H1 (cell line): ENCODE measurements around the gene ZHX3. TPM values are rescaled to one million over a fixed set of nuclear protein-coding genes. Genes with fewer than 3 reads are reported as not detected.

Experiments
- CTCF ChIA-PET: fragments of 300-600 bp; sonication (Branson Sonifier 250); formaldehyde crosslinking; loops from one replicate; lab custom pipeline; 2021; ENCODE audit not compliant: partially characterized antibody; lab: Charles Lee
- POLR2A ChIA-PET: fragments of 300-600 bp; sonication (Branson Sonifier 250); formaldehyde crosslinking; loops from one replicate; lab custom pipeline; 2021; ENCODE audit warnings: inconsistent platforms; ENCODE audit not compliant: partially characterized antibody; lab: Charles Lee
- DNase-seq, 2 experiments: peaks; one replicate each; pipeline versions ENCODE4 v3.0.0 to v3.0.0-alpha.2; 2010 to 2022; ENCODE audit warnings: low spot score in 2 of 2, low read depth in 1 of 2, mixed read lengths in 1 of 2
- FAIRE-seq: peaks from 2 replicates; lab custom pipeline; 2011; peaks lifted over from hg19 to GRCh38; lab: Jason Lieb, UNC
- H2AFZ ChIP-seq: 2 replicates; pipeline ENCODE4 v1.8.1; 2012; ENCODE audit warnings: low read length, inconsistent platforms
- H2AK5ac ChIP-seq: 2 replicates; pipeline ENCODE4 v1.6.1; 2013; ENCODE audit warnings: low read depth, low read length
- H2BK120ac ChIP-seq: replicated peaks from 2 replicates; pipeline ENCODE3; 2013; ENCODE audit warnings: low read depth, low read length, inconsistent platforms
- H2BK12ac ChIP-seq: 2 replicates; pipeline ENCODE4 v1.6.1; 2013; ENCODE audit warnings: low read depth, low read length
- H2BK15ac ChIP-seq: 2 replicates; pipeline ENCODE4 v1.6.1; 2013; ENCODE audit warnings: low read length
- H2BK20ac ChIP-seq: 2 replicates; pipeline ENCODE4 v1.6.1; 2013; ENCODE audit warnings: low read length
- H2BK5ac ChIP-seq: 2 replicates; pipeline ENCODE4 v1.6.1; 2013; ENCODE audit warnings: low read depth, low read length
- H3K14ac ChIP-seq: 2 replicates; pipeline ENCODE4 v1.6.1; 2013; ENCODE audit warnings: inconsistent platforms; ENCODE audit not compliant: insufficient read length
- H3K18ac ChIP-seq: 2 replicates; pipeline ENCODE4 v1.6.1; 2013; ENCODE audit warnings: low read length; ENCODE audit errors: extremely low read depth
- H3K23ac ChIP-seq: 2 replicates; pipeline ENCODE4 v1.6.1; 2013; ENCODE audit warnings: inconsistent platforms; ENCODE audit not compliant: insufficient read length
- H3K23me2 ChIP-seq: 2 replicates; pipeline ENCODE4 v1.6.1; 2013; ENCODE audit warnings: low read depth, low read length
- H3K27ac ChIP-seq: 2 replicates; pipeline ENCODE4 v1.6.1; 2011; ENCODE audit warnings: low read depth, low read length, inconsistent platforms
- H3K27me3 ChIP-seq, 4 experiments: replicated peaks in 1 of 4; 1 replicate in 1 of 4; 2 replicates in 3 of 4; pipeline versions ENCODE4 v1.6.1 to v1.8.1; 2011 to 2013; ENCODE audit warnings: low read length in 3 of 4, mild to moderate bottlenecking in 3 of 4, inconsistent platforms in 2 of 4, mixed read lengths in 2 of 4, moderate library complexity in 1 of 4; ENCODE audit not compliant: control insufficient read depth in 3 of 4, insufficient read depth in 3 of 4; ENCODE audit errors: extremely low read depth in 1 of 4
- H3K36me3 ChIP-seq, 4 experiments: 2 replicates each; pipeline versions ENCODE4 v1.6.1 to v1.8.1; 2011 to 2013; ENCODE audit warnings: mild to moderate bottlenecking in 4 of 4, low read length in 3 of 4, moderate library complexity in 2 of 4, control low read depth in 1 of 4, inconsistent platforms in 1 of 4; ENCODE audit not compliant: insufficient read depth in 4 of 4, control insufficient read depth in 2 of 4
- H3K4ac ChIP-seq: replicated peaks from 2 replicates; pipeline ENCODE3; 2013; ENCODE audit warnings: low read length, low read depth, mixed read lengths, inconsistent platforms; ENCODE audit not compliant: insufficient read length
- H3K4me1 ChIP-seq, 4 experiments: replicated peaks in 1 of 4; 1 replicate in 1 of 4; 2 replicates in 3 of 4; pipeline versions ENCODE4 v1.6.1 to v1.8.1; 2011 to 2013; ENCODE audit warnings: low read length in 3 of 4, inconsistent platforms in 2 of 4, mixed read lengths in 1 of 4; ENCODE audit not compliant: insufficient read depth in 4 of 4, control insufficient read depth in 3 of 4
- H3K4me2 ChIP-seq, 2 experiments: 2 replicates each; pipeline versions ENCODE4 v1.6.1 to v1.8.1; 2011 to 2013; ENCODE audit warnings: low read depth in 2 of 2, low read length in 2 of 2, control low read depth in 1 of 2, inconsistent platforms in 1 of 2, mild to moderate bottlenecking in 1 of 2; ENCODE audit not compliant: insufficient read depth in 1 of 2
- H3K4me3 ChIP-seq, 4 experiments: fragments of 200-600, 300-600 bp in 1 of 4; sonication (generic), shearing (Covaris generic), sonication (Bioruptor Twin) in 1 of 4; 2 replicates each; pipeline versions ENCODE4 v1.5.1 to v1.8.1; 2011 to 2016; ENCODE audit warnings: low read length in 4 of 4, low read depth in 3 of 4, control low read depth in 2 of 4, inconsistent platforms in 2 of 4, mild to moderate bottlenecking in 2 of 4, mixed read lengths in 1 of 4, moderate library complexity in 1 of 4; ENCODE audit not compliant: insufficient read depth in 2 of 4; ENCODE audit errors: extremely low read depth in 1 of 4
- H3K56ac ChIP-seq: replicated peaks from 2 replicates; pipeline ENCODE3; 2013; ENCODE audit warnings: low read depth, mild to moderate bottlenecking, mixed read lengths, low read length, inconsistent platforms; ENCODE audit not compliant: insufficient read length
- H3K79me1 ChIP-seq: 2 replicates; pipeline ENCODE4 v1.6.1; 2013; ENCODE audit warnings: low read depth, low read length, control low read depth
- H3K79me2 ChIP-seq, 2 experiments: 2 replicates each; pipeline versions ENCODE4 v1.6.1 to v1.8.1; 2012 to 2013; ENCODE audit warnings: low read length in 2 of 2, mild to moderate bottlenecking in 2 of 2, inconsistent platforms in 1 of 2; ENCODE audit not compliant: insufficient read depth in 2 of 2, control insufficient read depth in 1 of 2
- H3K9ac ChIP-seq, 4 experiments: replicated peaks in 1 of 4; 1 replicate in 1 of 4; 2 replicates in 3 of 4; pipeline versions ENCODE4 v1.6.1 to v1.8.1; 2011 to 2013; ENCODE audit warnings: low read depth in 3 of 4, low read length in 3 of 4, control low read depth in 2 of 4, mild to moderate bottlenecking in 2 of 4, moderate library complexity in 2 of 4, inconsistent platforms in 1 of 4; ENCODE audit errors: extremely low read depth in 1 of 4
- H3K9me3 ChIP-seq, 2 experiments: 2 replicates each; pipeline versions ENCODE4 v1.6.1 to v1.8.1; 2012 to 2013; ENCODE audit warnings: mild to moderate bottlenecking in 2 of 2, moderate library complexity in 2 of 2, control low read depth in 1 of 2, inconsistent platforms in 1 of 2, low read depth in 1 of 2, low read length in 1 of 2, mixed read lengths in 1 of 2; ENCODE audit not compliant: insufficient read depth in 2 of 2
- H4K20me1 ChIP-seq, 2 experiments: replicated peaks in 1 of 2; 2 replicates each; pipeline versions ENCODE3 to v1.8.1; 2011 to 2013; ENCODE audit warnings: inconsistent platforms in 2 of 2, low read length in 2 of 2, mild to moderate bottlenecking in 1 of 2; ENCODE audit not compliant: insufficient read depth in 2 of 2, control insufficient read depth in 1 of 2
- H4K5ac ChIP-seq: 2 replicates; pipeline ENCODE4 v1.6.1; 2013; ENCODE audit warnings: low read length, low read depth, mixed read lengths, inconsistent platforms; ENCODE audit not compliant: insufficient read length
- H4K8ac ChIP-seq: 2 replicates; pipeline ENCODE4 v1.8.0; 2013; ENCODE audit warnings: mild to moderate bottlenecking, moderate library complexity, low read length, inconsistent platforms; ENCODE audit not compliant: insufficient read depth; ENCODE audit errors: extremely low read depth
- H4K91ac ChIP-seq: replicated peaks from 2 replicates; pipeline ENCODE3; 2013; ENCODE audit warnings: low read length, mixed read lengths, inconsistent platforms; ENCODE audit not compliant: insufficient read length
- BRCA1 ChIP-seq: IDR thresholded peaks from 2 replicates; pipeline ENCODE4 v1.6.1; 2012; ENCODE audit warnings: low read depth, low read length, improper control_type of control experiment
- HDAC6 ChIP-seq: IDR thresholded peaks from one replicate; pipeline ENCODE4 v1.7.1; 2012; ENCODE audit warnings: low read depth, mild to moderate bottlenecking, inconsistent platforms, low read length, moderate library complexity
- MAFK ChIP-seq: IDR thresholded peaks from 2 replicates; pipeline ENCODE4 v1.6.1; 2012; ENCODE audit warnings: low read depth, mild to moderate bottlenecking, improper control_type of control experiment, low read length
- PHF8 ChIP-seq: fragments of 200-600 bp; sonication (generic); conservative IDR thresholded peaks from 2 replicates; pipeline ENCODE4 v1.7.1; 2012; ENCODE audit warnings: low read depth, mild to moderate bottlenecking, inconsistent platforms, low read length, moderate library complexity
- RNF2 ChIP-seq: fragments of 200-900, 300-1000 bp; sonication (generic); IDR thresholded peaks from 2 replicates; pipeline ENCODE4 v1.7.1; 2016; ENCODE audit warnings: borderline replicate concordance, low read depth, mild to moderate bottlenecking, antibody characterized with exemption, low read length; ENCODE audit not compliant: poor library complexity, severe bottlenecking; ENCODE audit errors: missing control alignments
- RXRA ChIP-seq: IDR thresholded peaks from 2 replicates; pipeline ENCODE4 v1.6.1; 2011; ENCODE audit warnings: low read depth, mild to moderate bottlenecking, low read length, moderate library complexity; ENCODE audit not compliant: insufficient read depth
- SAP30 ChIP-seq: fragments of 300-600 bp; sonication (generic); IDR thresholded peaks from 2 replicates; pipeline ENCODE4 v1.7.1; 2012; ENCODE audit warnings: low read length, moderate library complexity, mild to moderate bottlenecking, inconsistent platforms; ENCODE audit not compliant: insufficient read depth, insufficient replicate concordance
- SP1 ChIP-seq: IDR thresholded peaks from 2 replicates; pipeline ENCODE4 v1.6.1; 2011; ENCODE audit warnings: low read depth, low read length
- TCF12 ChIP-seq: IDR thresholded peaks from 2 replicates; pipeline ENCODE4 v1.6.1; 2011; ENCODE audit warnings: low read depth, mild to moderate bottlenecking, low read length
- YY1 ChIP-seq: IDR thresholded peaks from 2 replicates; pipeline ENCODE4 v1.6.1; 2011; ENCODE audit warnings: low read depth, mild to moderate bottlenecking, low read length
- ZNF274 ChIP-seq: IDR thresholded peaks from 2 replicates; pipeline ENCODE4 v1.7.0; 2012; ENCODE audit warnings: low read length, borderline replicate concordance; ENCODE audit errors: extremely low read depth
- WGBS, 2 experiments: shearing (Covaris generic) in 1 of 2; methylation state at CpG; one replicate each; pipeline versions ENCODE4 v1.1.6 to v1.1.7; 2013 to 2015; ENCODE audit warnings: low lambda C conversion rate in 2 of 2, mixed read lengths in 2 of 2, inconsistent platforms in 1 of 2, low coverage in 1 of 2, missing lambda C conversion rate in 1 of 2; ENCODE audit not compliant: insufficient replicate concordance in 2 of 2, insufficient coverage in 1 of 2, insufficient read length in 1 of 2; ENCODE audit errors: extremely low coverage in 1 of 2, missing lambda C conversion rate in 1 of 2; 5-methylcytosine and 5-hydroxymethylcytosine counted together
- polyA plus RNA-seq, 7 experiments: library from polyadenylated mRNA; depleted of rRNA in 3 of 7; stranded (reverse) in 5 of 7; unstranded in 2 of 7; fragments of >200 nt in 5 of 7; fragments of 200-250 nt in 2 of 7; gene quantifications; 1 replicate in 5 of 7; 2 replicates in 1 of 7; 4 replicates in 1 of 7; pipeline versions ENCODE4 v1.2.1 to v1.2.3, GENCODE V29; 2011 to 2013; ENCODE audit warnings: missing spikeins in 2 of 7, mixed read lengths in 2 of 7
- total RNA-seq: library from RNA; stranded (reverse); fragmentation: NEBNext Ultra II Directional; extraction: Animal tissue kit (Norgen Biotek cat#: 25700); gene quantifications from 2 replicates; pipeline ENCODE4 v1.2.1, GENCODE V29; 2021

ZHX3 gene
- total and polyA plus RNA-seq, 2 of the 8 experiments (the other 6 are each of a cell fraction or from before 2014, with no cell fraction given) = 1.00 to 7.8 TPM

- Histone ChIP-seq H3K4me2 (no peak overlapping the region), H2BK120ac (no peak overlapping the region), H3K14ac (no peak overlapping the region), H3K9me3 (no peaks in the 10 kb centered on the region), H2BK5ac (no peak overlapping the region), H3K18ac (no peak overlapping the region), H3K79me2 (no peaks in the 10 kb centered on the region)
- WGBS, 2 experiments = 89% methylated on average over 4 of the region's 4 CpGs; no CpG with 5 or more reads in 1 of the 2 experiments
- TF ChIP-seq RXRA = no peak
- no peak for TF ChIP-seq YY1
- no peak for TF ChIP-seq RNF2
- TF ChIP-seq SAP30 = no peak
- TF ChIP-seq PHF8 = no peak
- no peak for TF ChIP-seq SP1
- TF ChIP-seq MAFK = no peak
- no peak for TF ChIP-seq HDAC6
- no peak for TF ChIP-seq BRCA1
- no peak for TF ChIP-seq TCF12
- TF ChIP-seq ZNF274 = no peak
- TF ChIP-seq, all 59 proteins: peak for 0
- Histone ChIP-seq H2AFZ (no peak overlapping the region), H3K4ac (no peak overlapping the region), H2AK5ac (no peak overlapping the region), H3K9ac (no peak overlapping the region), H4K8ac (no peak overlapping the region), H2BK15ac (no peak overlapping the region), H3K4me3 (no peak overlapping the region), H2BK20ac (no peak overlapping the region), H3K4me1 (no peaks in the 10 kb centered on the region), H3K27me3 (0 out of 7 replicates have a peak, but pooled peaks cover 0 to 2% (median 0%) of the 10 kb centered on the region in 4 experiments), H4K91ac (no peak overlapping the region), H3K36me3 (no peaks in the 10 kb centered on the region), H3K23ac (no peak overlapping the region), H3K79me1 (no peaks in the 10 kb centered on the region), H3K27ac (no peak overlapping the region), H2BK12ac (no peak overlapping the region), H4K20me1 (no peaks in the 10 kb centered on the region), H4K5ac (no peak overlapping the region), H3K56ac (no peak overlapping the region), H3K23me2 (no peaks in the 10 kb centered on the region)
- CTCF ChIA-PET = interaction anchor here (1.0 to 3.2 kb wide), 4 partner anchors 8 to 197 kb away, joined by 3 to 16 read pairs (median 4); partner anchors contain the start of gene LPIN3
- DNase-seq (no peak), FAIRE-seq (no peak)
- POLR2A ChIA-PET = no interaction called here
These were observed 14.2 kb upstream of the ZHX3 start for GRCh38 chr20:41331731-41332130.
